GM18873 (cell line): Measurements from ENCODE around the gene MRPL4.

Source experiments
- ATAC-seq: cut with Tn5 transposase; IDR thresholded peaks from one replicate; pipeline ENCODE4 v1.9.1; 2021; ENCODE audit warnings: mild to moderate bottlenecking, moderate library complexity, moderate number of reproducible peaks; ENCODE audit not compliant: unreplicated experiment, low FRiP score

The MRPL4 gene

DNA sequence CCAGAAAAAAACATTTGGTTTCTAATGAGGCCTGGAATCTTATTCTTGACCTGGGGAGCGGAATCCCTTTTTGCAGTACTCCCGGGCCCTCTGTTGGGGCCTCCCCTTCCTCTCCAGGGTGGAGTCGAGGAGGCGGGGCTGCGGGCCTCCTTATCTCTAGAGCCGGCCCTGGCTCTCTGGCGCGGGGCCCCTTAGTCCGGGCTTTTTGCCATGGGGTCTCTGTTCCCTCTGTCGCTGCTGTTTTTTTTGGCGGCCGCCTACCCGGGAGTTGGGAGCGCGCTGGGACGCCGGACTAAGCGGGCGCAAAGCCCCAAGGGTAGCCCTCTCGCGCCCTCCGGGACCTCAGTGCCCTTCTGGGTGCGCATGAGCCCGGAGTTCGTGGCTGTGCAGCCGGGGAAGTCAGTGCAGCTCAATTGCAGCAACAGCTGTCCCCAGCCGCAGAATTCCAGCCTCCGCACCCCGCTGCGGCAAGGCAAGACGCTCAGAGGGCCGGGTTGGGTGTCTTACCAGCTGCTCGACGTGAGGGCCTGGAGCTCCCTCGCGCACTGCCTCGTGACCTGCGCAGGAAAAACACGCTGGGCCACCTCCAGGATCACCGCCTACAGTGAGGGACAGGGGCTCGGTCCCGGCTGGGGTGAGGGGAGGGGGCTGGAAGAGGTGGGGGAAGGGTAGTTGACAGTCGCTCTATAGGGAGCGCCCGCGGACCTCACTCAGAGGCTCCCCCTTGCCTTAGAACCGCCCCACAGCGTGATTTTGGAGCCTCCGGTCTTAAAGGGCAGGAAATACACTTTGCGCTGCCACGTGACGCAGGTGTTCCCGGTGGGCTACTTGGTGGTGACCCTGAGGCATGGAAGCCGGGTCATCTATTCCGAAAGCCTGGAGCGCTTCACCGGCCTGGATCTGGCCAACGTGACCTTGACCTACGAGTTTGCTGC, 35.1 kb downstream of the MRPL4 start, which contains the start of gene ICAM4:
TSS of gene ICAM4 (plus strand) at position 153 of the 935 bp plus-strand sequence. CDS start at position 211, 58 bp downstream.
- ATAC-seq: no peak

DNA sequence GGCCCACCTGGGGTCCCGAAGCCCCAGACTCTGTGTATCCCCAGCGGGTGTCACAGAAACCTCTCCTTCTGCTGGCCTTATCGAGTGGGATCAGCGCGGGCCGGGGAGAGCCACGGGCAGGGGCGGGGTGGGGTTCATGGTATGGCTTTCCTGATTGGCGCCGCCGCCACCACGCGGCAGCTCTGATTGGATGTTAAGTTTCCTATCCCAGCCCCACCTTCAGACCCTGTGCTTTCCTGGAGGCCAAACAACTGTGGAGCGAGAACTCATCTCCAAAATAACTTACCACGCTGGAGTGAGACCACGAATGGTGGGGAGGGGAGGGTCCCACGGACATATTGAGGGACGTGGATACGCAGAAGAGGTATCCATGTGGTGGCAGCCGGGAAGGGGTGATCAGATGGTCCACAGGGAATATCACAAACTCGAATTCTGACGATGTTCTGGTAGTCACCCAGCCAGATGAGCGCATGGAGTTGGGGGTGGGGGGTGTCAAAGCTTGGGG, 36.7 kb downstream of the MRPL4 start:
- no peak for ATAC-seq

DNA sequence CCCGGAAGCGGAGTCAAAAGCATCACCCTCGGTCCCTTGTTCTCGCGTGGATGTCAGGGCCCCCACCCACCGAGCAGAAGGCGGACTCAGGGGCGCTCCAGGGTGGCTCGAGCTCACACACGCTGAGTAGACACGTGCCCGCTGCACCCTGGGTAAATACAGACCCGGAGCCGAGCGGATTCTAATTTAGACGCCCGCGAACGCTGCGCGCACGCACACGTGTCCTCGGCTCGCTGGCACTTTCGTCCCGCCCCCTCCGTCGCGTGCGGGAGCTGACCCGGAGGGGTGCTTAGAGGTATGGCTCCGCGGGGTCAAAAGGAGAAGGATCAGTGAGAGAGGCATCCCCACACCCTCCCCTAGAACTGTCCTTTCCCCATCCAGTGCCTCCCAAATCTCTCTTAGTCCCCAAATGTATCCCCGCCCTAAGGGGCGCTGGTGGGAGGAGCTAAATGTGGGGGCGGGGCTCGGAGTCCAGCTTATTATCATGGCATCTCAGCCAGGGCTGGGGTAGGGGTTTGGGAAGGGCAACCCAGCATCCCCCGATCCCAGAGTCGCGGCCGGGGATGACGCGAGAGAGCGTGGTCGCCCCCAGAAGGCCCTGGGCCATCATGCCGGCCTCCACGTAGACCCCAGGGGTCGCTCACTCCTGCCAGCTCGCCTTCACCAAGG, 37.3 kb downstream of the MRPL4 start:
- no peak for ATAC-seq

DNA sequence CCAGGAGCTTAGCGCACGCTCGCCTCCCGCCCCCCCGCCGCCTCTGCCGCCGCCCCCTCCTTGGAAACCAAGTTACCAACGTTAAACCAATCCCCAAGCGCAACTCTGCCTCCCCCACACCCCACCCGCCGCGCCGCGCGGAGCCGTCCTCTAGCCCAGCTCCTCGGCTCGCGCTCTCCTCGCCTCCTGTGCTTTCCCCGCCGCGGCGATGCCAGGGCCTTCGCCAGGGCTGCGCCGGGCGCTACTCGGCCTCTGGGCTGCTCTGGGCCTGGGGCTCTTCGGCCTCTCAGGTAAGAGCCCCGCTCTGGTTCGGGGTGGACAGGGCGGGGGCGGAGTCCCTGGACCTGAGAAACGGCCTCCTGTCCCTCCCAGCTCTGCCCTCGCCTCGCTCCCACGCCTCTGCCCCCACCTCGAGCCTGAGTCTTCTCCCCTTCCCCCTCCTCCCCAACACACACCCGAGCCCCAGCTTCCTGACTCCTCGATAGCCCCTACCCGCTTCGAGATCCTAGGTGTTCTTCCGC, 37.9 kb downstream of the MRPL4 start, which contains the start of gene ICAM5:
TSS of gene ICAM5 (plus strand) at position 117 of the 521 bp plus-strand sequence. CDS start at position 209, 92 bp downstream.
- no peak for ATAC-seq

DNA sequence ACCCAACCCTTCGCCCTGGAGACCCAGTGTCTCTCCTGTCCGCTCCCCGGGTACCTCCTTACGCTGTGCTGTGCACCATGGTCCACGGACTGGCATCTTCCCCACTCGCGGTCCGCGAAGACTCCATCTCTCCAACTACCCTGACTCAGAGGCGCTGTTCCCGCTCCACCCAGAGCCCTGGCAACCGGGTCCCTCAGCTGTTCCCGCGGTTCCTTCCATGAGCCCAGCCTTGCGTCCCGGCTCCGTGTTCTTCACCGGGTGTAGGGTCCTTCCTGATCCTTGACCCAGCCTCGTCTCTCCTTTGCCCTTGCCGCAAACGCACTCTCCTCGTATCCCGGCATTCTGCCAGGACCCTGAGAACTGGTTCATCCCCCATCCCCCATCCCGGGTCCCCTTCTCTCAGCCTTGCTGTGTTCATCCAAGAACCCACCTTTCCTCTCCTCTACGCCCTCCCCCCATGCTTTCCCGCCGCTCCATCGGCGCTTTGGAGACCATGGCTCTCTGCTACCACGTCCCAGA, 38.4 kb downstream of the MRPL4 start:
- no peak for ATAC-seq

DNA sequence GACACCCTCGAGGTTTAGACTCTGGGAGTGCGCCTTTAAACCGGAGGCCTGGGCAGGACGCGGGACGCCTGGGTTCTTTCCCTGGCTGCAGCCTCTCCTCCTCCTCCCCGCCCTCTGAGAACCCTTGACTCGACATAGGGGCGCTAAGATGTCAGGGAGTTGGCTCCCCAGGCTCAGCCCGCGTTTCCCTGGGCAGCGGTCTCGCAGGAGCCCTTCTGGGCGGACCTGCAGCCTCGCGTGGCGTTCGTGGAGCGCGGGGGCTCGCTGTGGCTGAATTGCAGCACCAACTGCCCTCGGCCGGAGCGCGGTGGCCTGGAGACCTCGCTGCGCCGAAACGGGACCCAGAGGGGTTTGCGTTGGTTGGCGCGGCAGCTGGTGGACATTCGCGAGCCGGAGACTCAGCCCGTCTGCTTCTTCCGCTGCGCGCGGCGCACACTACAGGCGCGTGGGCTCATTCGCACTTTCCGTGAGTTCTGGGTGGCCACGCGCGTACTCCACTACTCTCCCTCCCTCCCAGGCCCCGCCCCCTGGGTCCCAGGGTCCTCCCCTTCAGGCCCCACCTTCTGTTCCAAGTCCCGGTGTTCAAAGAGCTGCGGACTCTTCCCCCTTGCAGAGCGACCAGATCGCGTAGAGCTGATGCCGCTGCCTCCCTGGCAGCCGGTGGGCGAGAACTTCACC, 39.0 kb downstream of the MRPL4 start:
- ATAC-seq: no peak

DNA sequence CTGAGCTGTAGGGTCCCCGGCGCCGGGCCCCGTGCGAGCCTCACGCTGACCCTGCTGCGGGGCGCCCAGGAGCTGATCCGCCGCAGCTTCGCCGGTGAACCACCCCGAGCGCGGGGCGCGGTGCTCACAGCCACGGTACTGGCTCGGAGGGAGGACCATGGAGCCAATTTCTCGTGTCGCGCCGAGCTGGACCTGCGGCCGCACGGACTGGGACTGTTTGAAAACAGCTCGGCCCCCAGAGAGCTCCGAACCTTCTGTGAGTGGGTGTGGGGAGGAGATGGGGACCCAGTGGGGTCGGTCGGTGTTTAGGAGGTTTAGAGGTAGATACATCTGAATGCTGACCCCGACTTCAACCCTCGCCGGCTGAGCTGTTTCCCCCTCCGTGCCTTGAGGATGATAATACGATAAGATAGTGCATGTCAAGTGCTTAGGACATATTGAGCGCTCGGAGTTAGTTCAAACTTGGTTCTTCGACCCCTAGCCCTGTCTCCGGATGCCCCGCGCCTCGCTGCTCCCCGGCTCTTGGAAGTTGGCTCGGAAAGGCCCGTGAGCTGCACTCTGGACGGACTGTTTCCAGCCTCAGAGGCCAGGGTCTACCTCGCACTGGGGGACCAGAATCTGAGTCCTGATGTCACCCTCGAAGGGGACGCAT, 39.7 kb downstream of the MRPL4 start:
- no peak for ATAC-seq

DNA sequence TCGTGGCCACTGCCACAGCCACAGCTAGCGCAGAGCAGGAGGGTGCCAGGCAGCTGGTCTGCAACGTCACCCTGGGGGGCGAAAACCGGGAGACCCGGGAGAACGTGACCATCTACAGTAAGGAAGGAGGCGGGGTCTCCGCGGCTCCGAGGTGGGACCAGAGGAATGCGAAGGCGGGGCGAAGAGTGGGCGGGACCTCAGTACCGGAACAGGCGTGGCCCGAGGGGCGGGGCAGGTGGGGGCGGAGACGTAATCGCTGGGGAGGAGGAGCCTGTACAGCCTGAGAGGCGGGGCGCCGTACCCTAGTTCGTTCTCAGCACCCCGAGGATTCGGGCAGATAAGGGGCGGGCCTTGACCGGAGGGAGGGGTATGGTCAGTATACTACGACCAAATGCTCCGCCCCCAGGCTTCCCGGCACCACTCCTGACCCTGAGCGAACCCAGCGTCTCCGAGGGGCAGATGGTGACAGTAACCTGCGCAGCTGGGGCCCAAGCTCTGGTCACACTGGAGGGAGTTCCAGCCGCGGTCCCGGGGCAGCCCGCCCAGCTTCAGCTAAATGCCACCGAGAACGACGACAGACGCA, 40.3 kb downstream of the MRPL4 start:
- no peak for ATAC-seq

DNA sequence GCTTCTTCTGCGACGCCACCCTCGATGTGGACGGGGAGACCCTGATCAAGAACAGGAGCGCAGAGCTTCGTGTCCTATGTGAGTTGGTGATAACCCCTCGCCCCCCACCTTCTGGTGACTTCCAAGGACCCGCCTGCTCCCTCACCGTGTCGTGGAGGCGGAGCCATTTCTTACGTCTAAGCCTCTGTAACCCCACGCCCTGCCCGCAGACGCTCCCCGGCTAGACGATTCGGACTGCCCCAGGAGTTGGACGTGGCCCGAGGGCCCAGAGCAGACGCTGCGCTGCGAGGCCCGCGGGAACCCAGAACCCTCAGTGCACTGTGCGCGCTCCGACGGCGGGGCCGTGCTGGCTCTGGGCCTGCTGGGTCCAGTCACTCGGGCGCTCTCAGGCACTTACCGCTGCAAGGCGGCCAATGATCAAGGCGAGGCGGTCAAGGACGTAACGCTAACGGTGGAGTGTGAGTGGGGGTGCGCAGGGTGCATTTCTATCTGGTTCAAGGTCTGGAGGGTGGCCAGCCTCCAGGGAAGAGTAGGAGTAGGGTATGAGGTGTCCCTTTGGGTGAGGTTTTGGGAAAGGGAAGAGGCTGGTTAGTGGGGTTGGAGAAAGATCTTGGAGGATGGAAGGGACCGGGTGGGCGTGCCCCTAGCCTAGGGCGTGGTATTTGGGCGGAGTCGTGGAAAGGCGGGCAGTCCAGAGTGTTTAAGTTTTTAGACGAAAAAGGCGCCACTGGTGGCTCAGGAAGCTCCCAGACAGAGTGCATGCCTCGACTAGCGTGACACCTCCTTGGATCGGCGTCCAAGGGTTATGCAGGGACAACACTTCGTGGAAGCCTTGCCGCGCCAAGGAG, 41.0 kb downstream of the MRPL4 start:
- ATAC-seq: no peak

DNA sequence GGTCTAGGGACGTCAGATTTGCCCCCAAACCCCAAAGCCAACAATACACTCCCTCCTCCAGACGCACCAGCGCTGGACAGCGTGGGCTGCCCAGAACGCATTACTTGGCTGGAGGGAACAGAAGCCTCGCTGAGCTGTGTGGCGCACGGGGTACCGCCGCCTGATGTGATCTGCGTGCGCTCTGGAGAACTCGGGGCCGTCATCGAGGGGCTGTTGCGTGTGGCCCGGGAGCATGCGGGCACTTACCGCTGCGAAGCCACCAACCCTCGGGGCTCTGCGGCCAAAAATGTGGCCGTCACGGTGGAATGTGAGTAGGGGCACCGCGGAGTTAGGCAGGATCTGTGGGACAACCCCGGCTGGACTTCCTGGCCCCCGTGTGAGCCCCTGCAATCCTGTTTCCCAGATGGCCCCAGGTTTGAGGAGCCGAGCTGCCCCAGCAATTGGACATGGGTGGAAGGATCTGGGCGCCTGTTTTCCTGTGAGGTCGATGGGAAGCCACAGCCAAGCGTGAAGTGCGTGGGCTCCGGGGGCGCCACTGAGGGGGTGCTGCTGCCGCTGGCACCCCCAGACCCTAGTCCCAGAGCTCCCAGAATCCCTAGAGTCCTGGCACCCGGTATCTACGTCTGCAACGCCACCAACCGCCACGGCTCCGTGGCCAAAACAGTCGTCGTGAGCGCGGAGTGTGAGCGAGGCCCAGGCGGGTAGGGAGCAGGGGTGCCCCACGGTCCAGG, 41.8 kb downstream of the MRPL4 start:
- no peak for ATAC-seq

DNA sequence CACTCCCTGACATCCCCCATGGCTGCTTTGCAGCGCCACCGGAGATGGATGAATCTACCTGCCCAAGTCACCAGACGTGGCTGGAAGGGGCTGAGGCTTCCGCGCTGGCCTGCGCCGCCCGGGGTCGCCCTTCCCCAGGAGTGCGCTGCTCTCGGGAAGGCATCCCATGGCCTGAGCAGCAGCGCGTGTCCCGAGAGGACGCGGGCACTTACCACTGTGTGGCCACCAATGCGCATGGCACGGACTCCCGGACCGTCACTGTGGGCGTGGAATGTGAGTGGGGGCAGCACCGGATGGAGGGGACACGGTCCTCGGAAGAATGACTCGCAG, 42.3 kb downstream of the MRPL4 start:
- ATAC-seq: no peak

DNA sequence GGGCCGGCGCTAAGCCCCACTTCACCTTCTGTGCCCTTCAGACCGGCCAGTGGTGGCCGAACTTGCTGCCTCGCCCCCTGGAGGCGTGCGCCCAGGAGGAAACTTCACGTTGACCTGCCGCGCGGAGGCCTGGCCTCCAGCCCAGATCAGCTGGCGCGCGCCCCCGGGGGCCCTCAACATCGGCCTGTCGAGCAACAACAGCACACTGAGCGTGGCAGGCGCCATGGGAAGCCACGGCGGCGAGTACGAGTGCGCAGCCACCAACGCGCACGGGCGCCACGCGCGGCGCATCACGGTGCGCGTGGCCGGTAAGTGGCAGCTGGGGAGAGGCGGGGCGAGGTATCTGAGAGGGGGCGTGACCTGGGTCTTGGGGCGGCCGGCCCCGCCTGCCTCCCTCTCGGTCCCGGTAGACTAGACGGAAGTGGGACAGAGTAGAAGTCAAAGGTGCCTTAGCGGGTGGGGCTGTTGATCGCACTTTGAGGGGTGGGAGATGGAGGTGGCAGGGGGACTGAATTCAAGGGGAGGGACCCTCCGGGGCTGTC, 43.4 kb downstream of the MRPL4 start:
- ATAC-seq: no peak

DNA sequence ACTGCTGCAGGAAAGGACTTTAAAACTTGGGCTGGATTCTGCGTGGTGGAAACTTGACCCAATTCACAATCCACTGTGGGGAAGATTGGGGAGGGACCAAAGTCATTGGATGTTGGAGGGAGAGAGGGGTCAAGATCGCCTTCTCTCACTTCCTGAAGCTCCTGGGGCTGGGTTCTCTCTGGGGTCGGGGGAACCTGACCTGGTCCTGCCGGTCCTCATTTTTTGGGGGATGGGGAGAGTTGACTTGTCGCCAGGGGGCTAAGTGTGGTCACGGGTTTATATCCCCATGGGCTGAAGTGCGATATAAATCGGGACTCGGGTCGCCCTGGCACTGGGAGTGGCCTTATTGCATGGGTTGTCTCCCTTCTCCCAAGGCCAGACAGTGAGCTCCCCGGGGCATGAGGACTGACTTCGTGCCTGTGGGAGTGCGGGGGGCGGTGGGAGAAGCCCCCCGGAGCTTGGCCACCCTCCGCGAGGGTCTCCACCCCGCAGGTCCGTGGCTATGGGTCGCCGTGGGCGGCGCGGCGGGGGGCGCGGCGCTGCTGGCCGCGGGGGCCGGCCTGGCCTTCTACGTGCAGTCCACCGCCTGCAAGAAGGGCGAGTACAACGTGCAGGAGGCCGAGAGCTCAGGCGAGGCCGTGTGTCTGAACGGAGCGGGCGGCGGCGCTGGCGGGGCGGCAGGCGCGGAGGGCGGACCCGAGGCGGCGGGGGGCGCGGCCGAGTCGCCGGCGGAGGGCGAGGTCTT, 44.0 kb downstream of the MRPL4 start:
- no peak for ATAC-seq

DNA sequence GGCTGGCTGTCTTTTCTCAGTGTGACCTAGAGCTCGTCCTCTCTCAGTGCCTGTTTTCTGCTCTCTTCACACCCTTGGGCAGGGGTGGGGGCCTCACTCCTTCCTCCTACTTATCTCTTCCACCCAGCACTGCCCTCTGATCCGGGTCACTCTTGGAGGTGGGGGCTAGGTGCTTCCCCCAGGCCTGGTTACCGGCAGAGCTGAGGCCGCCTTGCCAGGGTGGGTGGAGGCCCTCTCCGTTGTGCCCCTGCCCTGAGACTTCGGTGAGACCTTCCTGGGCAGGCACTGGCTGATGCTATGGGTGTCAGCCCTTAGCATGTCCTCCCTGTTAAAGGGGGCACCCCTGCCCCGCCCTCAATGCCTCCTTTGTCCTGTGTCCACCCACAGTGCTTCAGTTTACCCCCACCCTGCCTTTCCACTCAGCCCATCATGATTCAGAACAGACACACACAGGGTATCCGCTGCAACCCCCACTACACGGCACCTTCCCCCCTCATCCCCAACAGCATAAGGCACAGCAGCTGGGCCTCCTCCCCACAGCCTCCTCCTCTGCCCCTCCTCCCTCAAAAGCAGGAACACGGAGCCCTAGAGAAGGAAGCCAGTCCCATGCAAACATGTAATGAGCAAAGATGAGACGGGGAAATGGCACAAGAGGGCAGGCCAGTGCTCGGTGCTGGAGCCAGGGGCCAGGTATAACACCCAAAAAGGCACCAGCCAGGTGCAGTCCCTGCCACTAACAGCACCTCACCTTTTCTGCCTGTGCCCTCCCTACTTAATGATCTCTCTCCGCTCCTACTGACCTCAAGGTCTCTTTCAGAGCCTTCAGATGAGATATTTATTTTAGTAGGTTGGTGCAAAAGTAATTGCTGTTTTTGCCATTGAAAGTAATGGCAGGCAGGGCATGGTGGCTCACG, 47.8 kb downstream of the MRPL4 start:
- no peak for ATAC-seq

DNA sequence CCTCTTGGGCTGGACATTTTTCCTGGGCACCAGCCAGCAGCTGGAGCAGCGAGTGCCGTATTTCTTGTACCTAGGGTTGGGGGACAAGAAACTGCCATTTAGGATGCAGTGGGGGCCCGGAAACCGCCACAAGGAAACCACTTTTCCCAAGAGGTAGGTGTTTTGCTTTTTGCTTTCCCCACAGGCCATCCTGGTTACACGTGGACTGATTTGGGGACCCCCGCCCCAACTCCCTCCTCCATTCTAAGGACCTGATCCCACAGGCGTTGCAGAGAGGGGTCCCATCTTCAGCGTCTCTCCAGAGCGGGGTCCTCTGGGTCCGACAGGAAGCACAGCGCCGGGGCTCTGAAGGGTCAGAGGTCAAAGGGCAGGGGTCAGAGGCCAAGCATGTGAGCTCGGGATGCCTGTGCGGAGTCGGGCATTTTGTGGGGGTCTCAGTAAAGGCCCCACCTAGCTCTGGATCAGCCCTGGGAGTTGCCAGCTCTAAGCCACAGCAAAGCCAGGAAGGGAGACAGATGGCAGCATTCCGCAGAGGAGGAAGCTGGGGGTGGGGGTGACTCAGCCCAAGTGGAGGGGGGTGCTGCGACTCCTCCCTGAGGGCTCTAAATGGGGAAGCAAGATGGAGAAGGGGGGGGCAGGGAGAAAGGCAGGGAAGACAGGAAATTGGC, 53.3 kb downstream of the MRPL4 start:
- ATAC-seq: no peak

DNA sequence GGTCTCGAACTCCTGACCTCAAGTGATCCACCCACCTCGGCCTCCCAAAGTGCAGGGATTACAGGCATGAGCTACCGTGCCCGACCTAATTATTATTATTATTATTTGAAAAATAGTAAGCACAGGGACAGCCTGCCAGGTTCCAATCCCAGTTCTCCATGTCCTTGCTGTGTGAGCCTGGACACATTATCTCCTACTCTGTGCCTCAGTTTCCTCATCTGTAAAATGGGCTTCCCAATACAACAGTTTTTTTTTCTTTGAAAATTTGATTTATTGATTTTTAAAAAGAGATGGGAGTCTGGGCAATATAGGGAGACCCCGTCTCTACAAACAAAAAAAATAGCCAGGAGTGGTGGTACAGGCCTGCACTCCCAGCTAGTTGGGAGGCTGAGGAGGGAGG, 54.3 kb downstream of the MRPL4 start:
- no peak for ATAC-seq
